HCT116 (cell line): ENCODE data around the gene CPEB3.

Experiments used
- CEBPB ChIP-seq: IDR thresholded peaks from 2 replicates; pipeline ENCODE4 v1.6.1; 2012; ENCODE audit warnings: low read depth
- CTCF ChIP-seq, 3 experiments: fragments of 200-600 bp in 1 of 3; sonication (generic) in 1 of 3; IDR thresholded peaks in 2 of 3; conservative IDR thresholded peaks in 1 of 3; 2 replicates each; pipeline ENCODE4 v1.5.1; 2012 to 2017; ENCODE audit warnings: low read depth in 2 of 3, low read length in 2 of 3, antibody characterized with exemption in 1 of 3, borderline replicate concordance in 1 of 3, control low read depth in 1 of 3, mild to moderate bottlenecking in 1 of 3, mixed read lengths in 1 of 3, mixed run types in 1 of 3, moderate library complexity in 1 of 3; ENCODE audit not compliant: insufficient read depth in 1 of 3
- EGR1 ChIP-seq: IDR thresholded peaks from 2 replicates; pipeline ENCODE4 v1.6.1; 2012; ENCODE audit warnings: low read depth
- POLR2A ChIP-seq: IDR thresholded peaks from 2 replicates; pipeline ENCODE4 v1.7.0; 2011; ENCODE audit warnings: borderline replicate concordance; ENCODE audit not compliant: insufficient read depth, insufficient read length; ENCODE audit errors: extremely low read depth
- POLR2AphosphoS5 ChIP-seq: IDR thresholded peaks from 2 replicates; pipeline ENCODE4 v1.6.1; 2011; ENCODE audit warnings: mild to moderate bottlenecking, low read depth, low read length, moderate library complexity
- SP1 ChIP-seq: IDR thresholded peaks from 2 replicates; pipeline ENCODE4 v1.6.1; 2012; ENCODE audit warnings: low read depth

GRCh38 chr10:92052741-92053140 is 238.1 kb downstream of the CPEB3 start:
- TF ChIP-seq SP1 (no peak), CTCF (IDR thresholded peaks at IDR 0.05 in 2 of 3, conservative IDR thresholded peaks at IDR 0.05 in 1 of 3; ENCODE audit: borderline replicate concordance in 1 of 3, insufficient read depth in 1 of 3, low read depth in 2 of 3, low read length in 2 of 3) (no peak), POLR2AphosphoS5 (no peak), EGR1 (no peak), CEBPB (no peak), POLR2A (no peak)
